Gastroesophageal sphincter (tissue), 4 donors: ENCODE results near the gene RPL27A. TPM values are rescaled to one million over a fixed set of nuclear protein-coding genes. Genes with fewer than 3 reads are reported as not detected.
A peak's percentile ranks its signal among the peaks of the same experiment; 100 is the strongest.

ENCODE experiments used
- ATAC-seq: fragments of 150-250 bp; one replicate; pipeline ENCODE4 v1.9.1; 2016; ENCODE audit warnings: mild to moderate bottlenecking, moderate library complexity
- H3K27ac ChIP-seq, 4 donors: fragments of 200-600 bp; sonication (generic) in 3 of 4; 1 replicate in 3 of 4; 2 replicates in 1 of 4; pipeline ENCODE4 v1.5.1; 2016 to 2019
- H3K27me3 ChIP-seq: fragments of 200-600 bp; sonication (generic); one replicate; pipeline ENCODE4 v1.5.1; 2019
- H3K36me3 ChIP-seq, 2 donors: fragments of 200-600 bp; sonication (generic); one replicate each; pipeline ENCODE4 v1.5.1; 2019; ENCODE audit warnings: control low read depth in 1 of 2
- H3K4me1 ChIP-seq, 3 donors: fragments of 200-600 bp; sonication (generic); 1 replicate in 2 of 3; 2 replicates in 1 of 3; pipeline ENCODE4 v1.5.1; 2016 to 2019; ENCODE audit warnings: control low read depth in 2 of 3
- H3K4me3 ChIP-seq, 2 donors: fragments of 200-600 bp; sonication (generic); one replicate each; pipeline ENCODE4 v1.5.1; 2019; ENCODE audit warnings: mild to moderate bottlenecking in 1 of 2, moderate library complexity in 1 of 2
- H3K9me3 ChIP-seq, 3 donors: fragments of 200-600 bp; sonication (generic); one replicate each; pipeline ENCODE4 v1.5.1; 2017 to 2019; ENCODE audit warnings: control low read depth in 2 of 3
- CTCF ChIP-seq, 4 experiments: fragments of 200-600 bp in 2 of 4; fragments of 450-650 bp in 2 of 4; sonication (generic) in 1 of 4; IDR thresholded peaks; one replicate each; pipeline ENCODE4 v1.5.1; 2017 to 2019; ENCODE audit warnings: antibody characterized with exemption in 4 of 4, mild to moderate bottlenecking in 2 of 4, moderate library complexity in 2 of 4
- EP300 ChIP-seq: sonication (generic); formaldehyde crosslinking; IDR thresholded peaks from one replicate; pipeline ENCODE4 v1.6.1; 2017; ENCODE audit warnings: antibody characterized with exemption, mild to moderate bottlenecking
- POLR2A ChIP-seq, 2 donors: fragments of 450-650 bp; IDR thresholded peaks; one replicate each; pipeline ENCODE4 v1.6.1; 2017; ENCODE audit warnings: antibody characterized with exemption in 2 of 2, mild to moderate bottlenecking in 2 of 2, moderate library complexity in 1 of 2
- POLR2AphosphoS5 ChIP-seq: sonication (generic); formaldehyde crosslinking; IDR thresholded peaks from one replicate; pipeline ENCODE4 v1.6.1; 2017; ENCODE audit warnings: antibody characterized with exemption
- WGBS, 2 donors: methylation state at CpG; one replicate each; pipeline ENCODE4 v1.1.5; 2018; ENCODE audit warnings: low coverage in 1 of 2; 5-methylcytosine and 5-hydroxymethylcytosine counted together
- total RNA-seq, 4 donors: library from RNA; depleted of rRNA; stranded (reverse); fragments of >200 nt; gene quantifications; one replicate each; pipeline ENCODE4 v1.1.0, GENCODE V29; 2016

Gene RPL27A
- total RNA-seq, 4 donors from 2014 or later, result 706 to 1,423 (median 903) TPM

GRCh38 chr11:8699903-8700302 lies 17.3 kb downstream of the RPL27A start:
- no peaks in the 10 kb centered on the region for H3K27me3 ChIP-seq
- peaks cover 0 to 63% (median 13%) of the 10 kb centered on the region in 3 donors for H3K4me1 ChIP-seq
- no peaks in the 10 kb centered on the region for H3K9me3 ChIP-seq
- no peak for TF ChIP-seq POLR2AphosphoS5
- no peak for TF ChIP-seq POLR2A (IDR thresholded peaks at IDR 0.05)
- no peak for TF ChIP-seq CTCF (IDR thresholded peaks at IDR 0.05)
- TF ChIP-seq EP300, result no peak
- peaks cover 0 to 100% of the 10 kb centered on the region in 2 donors for H3K36me3 ChIP-seq
- ATAC-seq, result peak; percentile 63
- no peak overlapping the region for H3K4me3 ChIP-seq
- H3K27ac ChIP-seq, result peak overlapping the region; percentile 32 to 97 (median 92)
- WGBS, 2 donors, result 17% methylated on average over 1 of the region's 3 CpGs; no CpG with 5 or more reads in 1 of the 2 donors

GRCh38 chr11:8701891-8702597 lies 19.5 kb downstream of the RPL27A start:
- peaks cover under 1 to 85% (median 17%) of the 10 kb centered on the region in 3 donors for H3K4me1 ChIP-seq
- no peaks in the 10 kb centered on the region for H3K9me3 ChIP-seq
- 80 to 95% methylated on average over 4 to 9 of the region's 10 CpGs for WGBS, 2 donors
- ATAC-seq, result no peak
- H3K27ac ChIP-seq, result peak overlapping the region in 3 of 4 donors; percentile 89 to 97 (median 96)
- H3K27me3 ChIP-seq, result no peaks in the 10 kb centered on the region
- no peak overlapping the region for H3K4me3 ChIP-seq
- no peak for TF ChIP-seq POLR2A (IDR thresholded peaks at IDR 0.05)
- TF ChIP-seq POLR2AphosphoS5, result no peak
- no peak for TF ChIP-seq CTCF (IDR thresholded peaks at IDR 0.05)
- TF ChIP-seq EP300, result no peak
- peaks cover 0 to 98% of the 10 kb centered on the region in 2 donors for H3K36me3 ChIP-seq

- WGBS, 2 donors, result 87% methylated on average over 7 of the region's 14 CpGs; no CpG with 5 or more reads in 1 of the 2 donors
- peaks cover 3 to 90% (median 22%) of the 10 kb centered on the region in 3 donors for H3K4me1 ChIP-seq
- ATAC-seq, result no peak
- H3K27ac ChIP-seq, result peak overlapping the region in 3 of 4 donors; percentile 89 to 97 (median 96)
- H3K27me3 ChIP-seq, result no peaks in the 10 kb centered on the region
- H3K9me3 ChIP-seq, result no peaks in the 10 kb centered on the region
- TF ChIP-seq CTCF (IDR thresholded peaks at IDR 0.05) (no peak), EP300 (no peak), POLR2AphosphoS5 (no peak), POLR2A (IDR thresholded peaks at IDR 0.05) (no peak)
- H3K36me3 ChIP-seq, result peaks cover 0 to 95% of the 10 kb centered on the region in 2 donors
- H3K4me3 ChIP-seq, result no peak overlapping the region
Measured at GRCh38 chr11:8702598-8702915, 20.0 kb downstream of the RPL27A start.

GRCh38 chr11:8704136-8704535 lies 21.5 kb downstream of the RPL27A start:
- no peaks in the 10 kb centered on the region for H3K27me3 ChIP-seq
- WGBS, 2 donors, result 88 to 89% methylated on average over 1 to 2 of the region's 2 CpGs
- TF ChIP-seq POLR2A (IDR thresholded peaks at IDR 0.05) (no peak), POLR2AphosphoS5 (no peak), EP300 (no peak), CTCF (IDR thresholded peaks at IDR 0.05) (no peak)
- H3K9me3 ChIP-seq, result no peaks in the 10 kb centered on the region
- no peak for ATAC-seq
- peak overlapping the region; percentile 12 to 97 (median 92) for H3K27ac ChIP-seq
- H3K4me3 ChIP-seq, result no peak overlapping the region
- peaks cover 0 to 79% of the 10 kb centered on the region in 2 donors for H3K36me3 ChIP-seq
- peaks cover 13 to 100% (median 32%) of the 10 kb centered on the region in 3 donors for H3K4me1 ChIP-seq

GRCh38 chr11:8705146-8705545 lies 22.6 kb downstream of the RPL27A start:
- Histone ChIP-seq H3K4me3 (no peak overlapping the region), H3K36me3 (peaks cover 0 to 69% of the 10 kb centered on the region in 2 donors), H3K27ac (peak overlapping the region; percentile 19 to 97 (median 92)), H3K4me1 (peaks cover 21 to 100% (median 32%) of the 10 kb centered on the region in 3 donors), H3K9me3 (no peaks in the 10 kb centered on the region), H3K27me3 (no peaks in the 10 kb centered on the region)
- TF ChIP-seq CTCF (IDR thresholded peaks at IDR 0.05) (no peak), EP300 (no peak), POLR2AphosphoS5 (no peak), POLR2A (IDR thresholded peaks at IDR 0.05) (no peak)
- ATAC-seq, result no peak
- WGBS, 2 donors, result 88 to 89% methylated on average over 4 to 5 of the region's 5 CpGs
